Gastroesophageal sphincter (tissue), 3 donors: ENCODE measurements around the gene GJA8.
"Not testable (repeated sequence)": the region's sequence is repeated elsewhere in the genome, so short reads cannot be mapped to it uniquely, and the experiment has no call there.

Source experiments
- EP300 ChIP-seq: sonication (generic); formaldehyde crosslinking; IDR thresholded peaks from one replicate; pipeline ENCODE4 v1.6.1; 2017; ENCODE audit warnings: antibody characterized with exemption, mild to moderate bottlenecking
- POLR2AphosphoS5 ChIP-seq: sonication (generic); formaldehyde crosslinking; IDR thresholded peaks from one replicate; pipeline ENCODE4 v1.6.1; 2017; ENCODE audit warnings: antibody characterized with exemption
- TF ChIP-seq, protein P1 (sequence below), 4 experiments: fragments of 200-600 bp in 2 of 4; fragments of 450-650 bp in 2 of 4; sonication (generic) in 1 of 4; IDR thresholded peaks; one replicate each; pipeline ENCODE4 v1.5.1; 2017 to 2019; ENCODE audit warnings: antibody characterized with exemption in 4 of 4, mild to moderate bottlenecking in 2 of 4, moderate library complexity in 2 of 4

DNA sequence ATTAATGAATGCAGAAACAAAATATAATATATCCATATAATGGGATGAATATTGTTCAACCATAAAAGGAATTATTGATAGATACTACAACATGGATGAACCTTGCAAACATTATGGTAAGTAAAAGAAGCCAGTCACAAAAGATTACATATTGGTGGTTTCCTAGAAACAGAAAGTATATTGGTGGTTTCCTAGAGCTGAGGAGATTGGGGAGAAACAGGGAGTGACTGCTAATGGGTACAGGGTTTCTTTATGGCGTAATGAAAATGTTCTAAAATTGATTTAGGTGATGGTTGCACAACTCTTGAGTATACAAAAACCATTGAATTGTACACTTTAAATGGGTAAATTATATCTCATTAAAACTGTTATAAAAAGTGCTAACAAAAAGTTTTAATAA lies 40.0 kb downstream of the GJA8 start:
- TF ChIP-seq, protein P1, sequence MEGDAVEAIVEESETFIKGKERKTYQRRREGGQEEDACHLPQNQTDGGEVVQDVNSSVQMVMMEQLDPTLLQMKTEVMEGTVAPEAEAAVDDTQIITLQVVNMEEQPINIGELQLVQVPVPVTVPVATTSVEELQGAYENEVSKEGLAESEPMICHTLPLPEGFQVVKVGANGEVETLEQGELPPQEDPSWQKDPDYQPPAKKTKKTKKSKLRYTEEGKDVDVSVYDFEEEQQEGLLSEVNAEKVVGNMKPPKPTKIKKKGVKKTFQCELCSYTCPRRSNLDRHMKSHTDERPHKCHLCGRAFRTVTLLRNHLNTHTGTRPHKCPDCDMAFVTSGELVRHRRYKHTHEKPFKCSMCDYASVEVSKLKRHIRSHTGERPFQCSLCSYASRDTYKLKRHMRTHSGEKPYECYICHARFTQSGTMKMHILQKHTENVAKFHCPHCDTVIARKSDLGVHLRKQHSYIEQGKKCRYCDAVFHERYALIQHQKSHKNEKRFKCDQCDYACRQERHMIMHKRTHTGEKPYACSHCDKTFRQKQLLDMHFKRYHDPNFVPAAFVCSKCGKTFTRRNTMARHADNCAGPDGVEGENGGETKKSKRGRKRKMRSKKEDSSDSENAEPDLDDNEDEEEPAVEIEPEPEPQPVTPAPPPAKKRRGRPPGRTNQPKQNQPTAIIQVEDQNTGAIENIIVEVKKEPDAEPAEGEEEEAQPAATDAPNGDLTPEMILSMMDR (IDR thresholded peaks at IDR 0.05), result not testable (repeated sequence)
- not testable (repeated sequence) for TF ChIP-seq POLR2AphosphoS5, EP300
